Memory B cell (primary cell): Measurements from ENCODE around the gene MAP3K6.
A peak's percentile ranks its signal among the peaks of the same experiment; 100 is the strongest.

ENCODE experiments used
- ATAC-seq: fragments of 150-1000 bp; cut with Tn5 transposase; 2 replicates; pipeline ENCODE4 v1.10.0; 2021; ENCODE audit warnings: low read depth, mild to moderate bottlenecking, moderate library complexity
- DNase-seq, 2 donors: peaks; one replicate each; pipeline ENCODE4 v3.0.0; 2022; ENCODE audit warnings: low spot score in 2 of 2
- H3K27ac Mint-ChIP-seq: one replicate; pipeline ENCODE4 v1.8.0; 2022; ENCODE audit warnings: mild to moderate bottlenecking, moderate library complexity, mixed read lengths
- H3K27me3 Mint-ChIP-seq: one replicate; pipeline ENCODE4 v1.8.0; 2022; ENCODE audit warnings: mixed read lengths
- H3K36me3 Mint-ChIP-seq: one replicate; pipeline ENCODE4 v1.8.0; 2022; ENCODE audit warnings: mild to moderate bottlenecking, mixed read lengths
- H3K4me1 Mint-ChIP-seq: one replicate; pipeline ENCODE4 v1.8.0; 2022; ENCODE audit warnings: mixed read lengths
- H3K4me3 Mint-ChIP-seq: one replicate; pipeline ENCODE4 v1.8.0; 2022; ENCODE audit warnings: mild to moderate bottlenecking, moderate library complexity, mixed read lengths
- H3K9me3 Mint-ChIP-seq: one replicate; pipeline ENCODE4 v1.8.0; 2022; ENCODE audit warnings: mixed read lengths

The MAP3K6 gene

GRCh38 chr1:27314737-27315136 lies 52.0 kb downstream of the MAP3K6 start:
- no peak overlapping the region for H3K4me3 Mint-ChIP-seq
- no peaks in the 10 kb centered on the region for H3K4me1 Mint-ChIP-seq
- ATAC-seq (no peak), DNase-seq (no peak)
- H3K27me3 Mint-ChIP-seq = peaks cover 7% of the 10 kb centered on the region
- H3K27ac Mint-ChIP-seq = no peak overlapping the region
- H3K9me3 Mint-ChIP-seq = no peaks in the 10 kb centered on the region
- H3K36me3 Mint-ChIP-seq = no peaks in the 10 kb centered on the region

GRCh38 chr1:27314169-27314568 lies 52.6 kb downstream of the MAP3K6 start:
- H3K4me3 Mint-ChIP-seq = no peak overlapping the region
- H3K4me1 Mint-ChIP-seq = no peaks in the 10 kb centered on the region
- peaks cover 3% of the 10 kb centered on the region for H3K27me3 Mint-ChIP-seq
- ATAC-seq (no peak), DNase-seq (no peak)
- H3K36me3 Mint-ChIP-seq = no peaks in the 10 kb centered on the region
- no peaks in the 10 kb centered on the region for H3K9me3 Mint-ChIP-seq
- peak overlapping the region; percentile 19 for H3K27ac Mint-ChIP-seq

GRCh38 chr1:27307874-27308598 lies 58.7 kb downstream of the MAP3K6 start:
- Mint-ChIP-seq H3K36me3 (peaks cover 3% of the 10 kb centered on the region), H3K27me3 (no peaks in the 10 kb centered on the region), H3K4me3 (no peak overlapping the region), H3K9me3 (no peaks in the 10 kb centered on the region), H3K27ac (peak overlapping the region; percentile 65), H3K4me1 (no peaks in the 10 kb centered on the region)
- ATAC-seq = no peak
- no peak for DNase-seq

GRCh38 chr1:27306892-27307761 lies 59.6 kb downstream of the MAP3K6 start:
- H3K4me3 Mint-ChIP-seq = no peak overlapping the region
- no peak for ATAC-seq
- DNase-seq = no peak
- no peaks in the 10 kb centered on the region for H3K4me1 Mint-ChIP-seq
- peak overlapping the region; percentile 65 for H3K27ac Mint-ChIP-seq
- H3K36me3 Mint-ChIP-seq = peaks cover 4% of the 10 kb centered on the region
- H3K27me3 Mint-ChIP-seq = no peaks in the 10 kb centered on the region
- H3K9me3 Mint-ChIP-seq = no peaks in the 10 kb centered on the region

GRCh38 chr1:27306071-27306470 lies 60.7 kb downstream of the MAP3K6 start:
- no peak for DNase-seq
- Mint-ChIP-seq H3K27me3 (no peaks in the 10 kb centered on the region), H3K4me3 (no peak overlapping the region), H3K27ac (no peak overlapping the region), H3K36me3 (peaks cover 9% of the 10 kb centered on the region), H3K9me3 (no peaks in the 10 kb centered on the region), H3K4me1 (no peaks in the 10 kb centered on the region)
- ATAC-seq = no peak
